GM12874 (cell line): Measurements from ENCODE around the gene SF3B3.

ENCODE experiments used
- TF ChIP-seq, protein P1 (sequence below): IDR thresholded peaks from 2 replicates; pipeline ENCODE4 v1.5.1; 2011; ENCODE audit warnings: low read depth, mild to moderate bottlenecking, control low read depth, low read length, moderate library complexity; ENCODE audit not compliant: insufficient read depth

The SF3B3 gene

GRCh38 chr16:70569752-70570151, 46.1 kb downstream of the SF3B3 start:
- TF ChIP-seq, protein P1, sequence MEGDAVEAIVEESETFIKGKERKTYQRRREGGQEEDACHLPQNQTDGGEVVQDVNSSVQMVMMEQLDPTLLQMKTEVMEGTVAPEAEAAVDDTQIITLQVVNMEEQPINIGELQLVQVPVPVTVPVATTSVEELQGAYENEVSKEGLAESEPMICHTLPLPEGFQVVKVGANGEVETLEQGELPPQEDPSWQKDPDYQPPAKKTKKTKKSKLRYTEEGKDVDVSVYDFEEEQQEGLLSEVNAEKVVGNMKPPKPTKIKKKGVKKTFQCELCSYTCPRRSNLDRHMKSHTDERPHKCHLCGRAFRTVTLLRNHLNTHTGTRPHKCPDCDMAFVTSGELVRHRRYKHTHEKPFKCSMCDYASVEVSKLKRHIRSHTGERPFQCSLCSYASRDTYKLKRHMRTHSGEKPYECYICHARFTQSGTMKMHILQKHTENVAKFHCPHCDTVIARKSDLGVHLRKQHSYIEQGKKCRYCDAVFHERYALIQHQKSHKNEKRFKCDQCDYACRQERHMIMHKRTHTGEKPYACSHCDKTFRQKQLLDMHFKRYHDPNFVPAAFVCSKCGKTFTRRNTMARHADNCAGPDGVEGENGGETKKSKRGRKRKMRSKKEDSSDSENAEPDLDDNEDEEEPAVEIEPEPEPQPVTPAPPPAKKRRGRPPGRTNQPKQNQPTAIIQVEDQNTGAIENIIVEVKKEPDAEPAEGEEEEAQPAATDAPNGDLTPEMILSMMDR = no peak

- TF ChIP-seq, protein P1 = no peak
Observed at GRCh38 chr16:70570967-70571570, 47.5 kb downstream of the SF3B3 start.

DNA sequence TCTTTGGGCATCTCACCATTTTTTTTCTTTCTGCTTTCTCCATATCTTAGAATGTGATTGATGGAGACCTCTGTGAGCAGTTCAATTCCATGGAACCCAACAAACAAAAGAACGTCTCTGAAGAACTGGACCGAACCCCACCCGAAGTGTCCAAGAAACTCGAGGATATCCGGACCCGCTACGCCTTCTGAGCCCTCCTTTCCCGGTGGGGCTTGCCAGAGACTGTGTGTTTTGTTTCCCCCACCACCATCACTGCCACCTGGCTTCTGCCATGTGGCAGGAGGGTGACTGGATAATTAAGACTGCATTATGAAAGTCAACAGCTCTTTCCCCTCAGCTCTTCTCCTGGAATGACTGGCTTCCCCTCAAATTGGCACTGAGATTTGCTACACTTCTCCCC, 48.0 kb downstream of the SF3B3 start:
- TF ChIP-seq, protein P1 = no peak

GRCh38 chr16:70572050-70572925, 48.7 kb downstream of the SF3B3 start:
- TF ChIP-seq, protein P1 = no peak

DNA sequence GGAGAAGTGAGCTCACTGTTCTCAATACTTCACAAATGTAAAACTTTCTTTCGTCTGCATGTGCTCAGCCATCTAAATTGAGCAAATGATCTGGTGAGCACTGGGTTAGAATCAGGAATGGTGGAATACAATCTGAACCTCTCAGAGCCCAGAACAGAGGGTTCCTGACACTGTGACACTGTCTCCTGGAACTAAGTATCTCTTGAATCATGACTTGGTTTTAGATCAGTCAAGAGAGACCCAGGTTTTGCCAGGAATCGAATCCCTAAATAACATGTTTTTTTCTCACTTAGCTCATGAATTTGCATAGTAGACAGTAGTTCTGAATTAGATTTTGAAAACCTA, 49.3 kb downstream of the SF3B3 start:
- TF ChIP-seq, protein P1 = no peak

DNA sequence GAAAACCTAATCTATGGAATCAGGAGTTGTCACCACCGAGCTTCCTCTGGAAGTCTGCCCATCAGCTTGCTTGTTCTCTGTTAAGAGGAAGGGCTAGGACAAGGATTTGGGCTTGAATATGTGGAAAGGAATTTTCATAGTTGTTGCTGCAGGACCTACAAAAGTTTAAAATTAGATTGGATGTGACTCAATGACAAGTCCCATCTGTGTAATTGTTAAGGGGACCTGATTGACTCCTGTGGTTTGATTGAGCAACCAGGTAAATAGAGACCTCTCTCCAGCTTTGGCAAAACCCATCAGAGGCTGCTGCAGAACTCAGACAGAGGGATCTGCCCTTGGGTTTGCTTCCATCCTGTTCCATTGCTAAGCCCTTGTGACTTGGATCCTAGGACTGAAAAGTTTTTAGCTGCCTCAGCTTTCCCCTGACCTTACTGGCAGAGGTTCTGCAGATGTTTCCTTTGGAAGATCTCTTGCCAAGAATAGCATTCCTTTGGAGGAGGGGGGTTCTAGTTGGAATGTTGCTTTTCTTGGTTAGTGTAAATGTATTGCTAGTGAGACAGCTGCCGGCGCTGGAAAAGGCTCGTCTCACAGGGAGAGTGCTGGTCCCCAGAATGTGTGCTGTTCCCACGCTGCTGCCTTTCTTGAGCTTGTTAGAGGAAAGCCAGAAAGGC, 50.0 kb downstream of the SF3B3 start:
- TF ChIP-seq, protein P1 = no peak

DNA sequence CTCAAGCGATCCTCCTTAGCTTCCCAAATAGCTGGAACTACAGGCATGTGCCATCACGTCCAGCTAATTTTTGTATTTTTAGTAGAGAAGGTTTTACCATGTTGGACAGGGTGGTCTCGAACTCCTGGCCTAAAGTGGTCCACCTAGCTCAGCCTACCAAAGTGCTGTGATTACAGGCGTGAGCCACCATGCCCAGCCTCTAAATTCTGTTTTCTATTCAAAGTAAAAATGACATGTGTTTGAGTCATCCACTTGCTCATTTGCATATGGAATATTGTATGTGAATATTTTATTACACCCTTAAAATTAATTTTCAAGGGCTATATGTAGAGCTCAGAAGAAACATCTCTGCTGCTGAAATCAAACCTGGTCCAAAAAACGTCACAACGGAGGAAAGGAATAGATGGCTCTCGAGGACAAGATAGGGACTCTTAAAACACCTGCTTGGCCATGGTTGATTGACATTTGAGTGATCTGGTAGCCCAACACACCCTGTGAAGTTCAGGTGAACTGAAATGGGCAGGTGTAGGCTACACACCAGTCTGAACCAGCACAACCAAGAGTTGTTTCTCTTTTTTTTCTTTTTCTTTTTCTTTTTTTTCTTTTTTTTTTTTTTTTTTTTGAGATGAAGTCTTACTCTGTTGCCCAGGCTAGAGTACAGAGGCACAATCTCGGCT, 51.1 kb downstream of the SF3B3 start:
- TF ChIP-seq, protein P1 = no peak
